NCI-H146 (cell line): ENCODE data around the gene IL1RAP.

ENCODE experiments used
- DNase-seq: peaks from one replicate; lab custom pipeline; 2025; lab: John Stamatoyannopoulos, UW

Gene IL1RAP

GRCh38 chr3:190614226-190615059, 100.6 kb downstream of the IL1RAP start:
- peak; percentile 41 for DNase-seq

- no peak for DNase-seq
Measured at GRCh38 chr3:190615060-190615384, 101.1 kb downstream of the IL1RAP start.

GRCh38 chr3:190615607-190616006, 101.7 kb downstream of the IL1RAP start:
- DNase-seq: no peak

DNA sequence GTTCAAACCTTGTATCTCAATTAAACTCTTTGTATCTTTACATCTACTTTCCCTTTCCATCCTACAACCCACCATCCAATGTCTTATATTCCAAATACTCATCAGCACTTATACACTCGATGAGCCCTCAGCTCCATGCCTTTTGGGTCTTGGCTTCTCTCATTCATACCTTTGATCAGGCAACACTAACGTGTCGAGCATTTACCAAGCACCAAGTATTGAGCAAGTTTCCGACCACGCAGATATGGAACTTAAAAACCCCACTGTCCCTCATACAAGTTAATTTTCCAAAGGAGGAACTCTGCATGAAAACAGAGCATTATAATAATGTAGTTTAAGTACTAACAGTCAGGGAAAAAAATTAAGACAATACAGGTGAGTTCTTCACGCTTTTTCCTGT, 102.8 kb downstream of the IL1RAP start:
- DNase-seq: no peak

DNA sequence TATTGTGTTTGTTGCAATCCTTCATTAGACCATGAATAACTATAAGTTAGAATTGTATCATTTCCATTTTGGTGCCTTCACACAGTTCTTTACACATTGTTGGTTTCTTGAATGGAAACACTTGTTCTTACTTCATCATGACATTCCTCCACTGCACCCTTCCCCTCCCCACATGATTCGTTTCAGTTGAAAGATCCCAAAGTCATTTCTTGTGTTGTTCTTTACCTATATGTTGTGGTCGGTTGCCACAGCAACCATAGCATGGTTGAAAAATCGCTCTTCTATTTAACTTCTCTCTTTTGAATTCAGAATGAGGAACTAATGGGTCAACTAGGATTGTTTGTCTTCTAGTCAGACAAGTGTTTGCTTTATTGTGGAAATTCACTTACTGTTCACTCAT, 103.3 kb downstream of the IL1RAP start:
- peak; percentile 23 for DNase-seq

DNA sequence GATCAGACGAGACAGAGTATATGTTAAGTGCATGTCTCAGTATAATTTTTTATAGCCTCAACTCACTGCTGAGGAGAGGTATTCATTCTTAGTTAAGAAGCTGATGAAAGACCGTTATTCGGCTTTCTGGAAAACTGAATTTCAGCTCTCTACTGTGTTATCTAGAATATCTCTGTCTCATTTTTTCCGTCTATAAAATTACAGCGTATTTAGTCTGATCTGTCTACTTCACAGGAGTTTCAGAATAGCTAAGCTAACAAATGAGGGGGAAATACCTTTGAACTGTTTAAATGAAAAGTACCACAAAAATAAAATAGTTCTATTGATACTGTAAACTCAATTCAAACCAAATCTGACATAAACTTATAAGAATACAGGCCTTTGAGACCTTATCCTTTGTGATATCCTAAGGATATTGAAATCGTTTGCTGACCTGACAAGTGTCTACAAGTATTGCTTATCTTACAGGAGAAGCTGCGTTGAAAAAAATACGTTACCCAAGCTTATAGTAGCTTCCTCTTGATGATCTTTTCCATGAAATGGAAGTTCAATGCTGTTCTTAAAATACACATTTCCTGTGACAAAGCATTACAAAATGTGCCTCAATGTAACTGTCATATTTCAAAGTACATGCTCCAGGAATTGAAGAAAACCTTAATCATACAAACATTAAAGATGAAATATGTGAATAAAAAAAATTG, 104.6 kb downstream of the IL1RAP start:
- DNase-seq: no peak

- DNase-seq: no peak
Measured at GRCh38 chr3:190619353-190619752, 105.5 kb downstream of the IL1RAP start.

DNA sequence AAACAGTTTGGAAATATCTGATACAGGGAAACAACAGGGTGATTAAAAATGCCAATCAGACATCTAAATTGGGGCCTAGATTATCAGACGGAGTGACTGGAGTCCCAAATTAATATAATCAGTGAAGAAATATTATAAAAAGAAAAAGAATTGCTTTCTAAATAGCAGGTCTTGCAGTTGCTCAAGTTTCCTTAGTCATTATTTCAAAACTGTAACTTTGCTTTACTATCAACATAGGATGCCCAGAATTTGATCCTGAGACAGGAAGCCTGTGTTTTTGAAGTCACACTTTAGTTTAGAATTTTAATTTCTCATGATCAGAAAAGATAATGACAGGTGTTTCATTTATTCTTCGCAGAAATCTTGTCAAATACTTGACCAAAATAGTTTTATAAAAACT, 105.9 kb downstream of the IL1RAP start:
- DNase-seq: no peak

- DNase-seq: no peak
Measured at GRCh38 chr3:190620886-190621608, 107.2 kb downstream of the IL1RAP start.

DNA sequence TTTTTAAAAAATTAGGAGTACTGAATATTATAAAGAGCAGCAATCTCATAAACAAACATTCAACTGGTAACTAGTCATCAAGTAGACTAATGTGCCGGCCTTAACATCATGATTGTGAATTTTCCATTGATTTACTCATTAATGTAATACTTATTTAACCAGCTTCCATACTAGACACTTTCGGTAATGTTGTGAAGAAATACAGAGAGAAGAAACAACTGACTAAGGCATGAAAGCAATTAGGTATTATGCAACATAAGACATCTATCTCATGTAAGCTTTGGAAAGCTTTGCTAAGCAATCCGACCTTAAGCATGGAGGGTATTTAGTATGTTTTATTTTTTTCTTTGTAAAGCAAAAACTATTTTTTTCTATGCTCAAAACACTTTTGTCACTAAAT, 108.0 kb downstream of the IL1RAP start:
- DNase-seq: no peak

- no peak for DNase-seq
Measured at GRCh38 chr3:190624282-190624681, 110.4 kb downstream of the IL1RAP start.

DNA sequence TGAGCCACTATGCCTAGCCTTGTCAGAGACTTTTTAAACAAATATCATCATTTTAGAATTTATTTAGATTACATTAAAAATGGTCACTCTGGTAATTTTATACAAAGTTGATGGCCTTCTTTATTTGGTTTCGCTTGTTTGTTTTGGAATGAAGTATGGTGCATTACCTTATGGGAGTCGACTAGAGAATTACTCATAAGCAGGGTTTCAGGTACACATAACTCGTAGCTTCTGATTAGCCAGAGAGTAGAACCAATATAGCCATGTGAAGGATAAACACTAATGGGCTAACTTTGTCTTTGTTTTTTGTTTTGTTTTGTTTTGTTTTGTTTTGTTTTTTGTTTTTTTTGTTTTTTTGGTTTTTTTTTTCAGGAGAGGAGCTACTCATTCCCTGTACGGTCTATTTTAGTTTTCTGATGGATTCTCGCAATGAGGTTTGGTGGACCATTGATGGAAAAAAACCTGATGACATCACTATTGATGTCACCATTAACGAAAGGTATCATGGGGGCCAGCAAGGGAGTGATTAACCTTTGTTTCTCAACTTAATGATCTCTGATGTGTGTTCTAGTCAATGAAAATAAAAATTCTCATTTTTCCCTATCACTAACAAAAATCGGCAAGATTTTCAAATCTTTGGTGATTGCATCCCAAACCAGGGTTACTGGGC, 113.2 kb downstream of the IL1RAP start:
- DNase-seq: no peak

- DNase-seq: no peak
Measured at GRCh38 chr3:190629088-190629487, 115.2 kb downstream of the IL1RAP start.

GRCh38 chr3:190631295-190631694, 117.4 kb downstream of the IL1RAP start:
- DNase-seq: no peak

- no peak for DNase-seq
Measured at GRCh38 chr3:190641564-190641963, 127.7 kb downstream of the IL1RAP start.

DNA sequence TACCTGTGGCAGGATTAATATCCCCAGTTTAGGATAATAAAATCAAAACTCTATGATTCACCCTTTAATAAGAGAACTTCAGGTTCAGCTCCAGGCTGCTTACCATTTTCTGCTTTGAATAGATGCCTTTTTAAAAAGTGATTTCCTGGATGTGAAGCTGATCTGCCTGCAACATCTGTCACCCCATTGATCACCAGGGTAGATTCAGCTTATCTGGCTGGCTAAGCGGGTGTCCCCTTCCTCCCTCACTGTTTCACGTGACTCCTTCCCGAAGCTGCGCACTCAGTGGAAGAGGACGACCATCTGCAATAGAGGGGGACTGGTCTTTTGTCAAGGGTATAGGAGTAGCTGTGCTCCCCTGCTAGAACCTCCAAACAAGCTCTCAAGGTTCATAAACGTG, 128.1 kb downstream of the IL1RAP start:
- DNase-seq: peak; percentile 13

- peak; percentile 98 for DNase-seq
Measured at GRCh38 chr3:190644035-190644434, 130.2 kb downstream of the IL1RAP start.

DNA sequence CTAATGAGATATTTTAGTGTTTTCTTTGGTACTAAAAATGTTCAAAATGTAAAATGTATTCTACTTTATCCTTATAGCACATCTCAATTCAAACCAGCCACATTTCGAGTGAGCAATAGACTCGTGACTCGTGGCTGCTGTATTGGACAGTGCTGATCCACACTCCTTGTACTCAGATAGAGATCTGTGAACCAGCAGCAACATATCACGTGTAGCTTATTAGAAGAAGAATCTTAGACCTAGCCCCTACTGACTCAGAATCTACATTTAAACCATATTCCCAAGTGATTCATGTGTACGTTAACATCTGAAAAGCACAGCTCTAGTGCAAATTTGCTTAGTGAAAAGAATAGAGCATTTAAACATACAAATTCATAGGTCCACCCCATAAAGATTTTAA, 130.9 kb downstream of the IL1RAP start:
- DNase-seq: peak; percentile 85

GRCh38 chr3:190645932-190646460, 132.1 kb downstream of the IL1RAP start:
- no peak for DNase-seq

- DNase-seq: no peak
Measured at GRCh38 chr3:190646996-190647395, 133.1 kb downstream of the IL1RAP start.

DNA sequence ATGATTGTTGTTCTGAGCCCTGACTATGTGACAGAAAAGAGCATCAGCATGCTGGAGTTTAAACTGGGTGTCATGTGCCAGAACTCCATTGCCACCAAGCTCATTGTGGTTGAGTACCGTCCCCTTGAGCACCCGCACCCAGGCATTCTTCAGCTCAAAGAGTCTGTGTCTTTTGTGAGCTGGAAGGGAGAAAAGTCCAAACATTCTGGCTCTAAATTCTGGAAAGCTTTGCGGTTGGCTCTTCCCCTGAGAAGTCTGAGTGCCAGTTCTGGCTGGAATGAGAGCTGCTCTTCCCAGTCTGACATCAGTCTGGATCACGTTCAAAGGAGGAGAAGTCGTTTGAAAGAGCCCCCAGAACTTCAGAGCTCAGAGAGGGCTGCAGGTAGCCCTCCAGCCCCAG, 142.0 kb downstream of the IL1RAP start:
- DNase-seq: no peak

DNA sequence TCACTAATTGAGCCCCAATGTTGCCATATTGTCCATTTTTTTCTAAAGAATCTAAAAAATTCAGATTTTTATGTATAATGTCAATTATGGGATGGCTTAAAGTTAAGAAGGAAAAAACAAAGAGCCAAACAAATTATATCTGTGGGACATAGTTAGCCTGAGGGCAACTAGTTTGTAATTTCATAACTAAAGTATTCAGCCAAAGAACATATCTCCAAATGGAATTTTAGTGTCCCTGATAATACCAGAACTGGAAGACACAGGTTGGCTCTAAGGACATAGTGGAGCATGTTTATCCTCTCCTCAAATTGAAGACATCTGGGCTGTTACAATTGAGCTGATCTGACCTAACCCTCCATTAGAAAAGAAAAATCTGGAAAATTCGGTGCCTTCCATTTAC, 144.2 kb downstream of the IL1RAP start:
- no peak for DNase-seq
